ENCODE measurements around the gene ZNF106.

DNA sequence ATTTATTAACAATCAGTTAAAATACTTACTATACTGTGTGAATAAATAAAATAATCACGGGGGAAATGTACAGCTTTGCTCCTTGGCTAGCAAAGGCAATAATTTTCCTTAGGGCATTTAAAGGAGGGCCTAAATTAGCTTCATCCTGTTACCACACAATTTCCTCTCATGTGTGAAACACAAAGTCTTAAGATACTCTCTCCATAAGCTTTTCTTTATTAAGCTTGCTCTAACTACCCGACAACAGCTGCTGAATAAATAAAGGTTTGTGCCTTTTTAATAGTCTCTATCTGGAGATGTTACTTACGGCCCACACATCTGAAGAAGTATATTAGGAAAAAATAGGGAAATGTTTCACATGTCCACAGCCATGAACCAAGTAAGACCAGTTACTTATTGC lies 29.7 kb downstream of the ZNF106 start:
- TF ChIP-seq POLR2A (IDR thresholded peaks at IDR 0.05): no peak
- TF ChIP-seq, protein P1, sequence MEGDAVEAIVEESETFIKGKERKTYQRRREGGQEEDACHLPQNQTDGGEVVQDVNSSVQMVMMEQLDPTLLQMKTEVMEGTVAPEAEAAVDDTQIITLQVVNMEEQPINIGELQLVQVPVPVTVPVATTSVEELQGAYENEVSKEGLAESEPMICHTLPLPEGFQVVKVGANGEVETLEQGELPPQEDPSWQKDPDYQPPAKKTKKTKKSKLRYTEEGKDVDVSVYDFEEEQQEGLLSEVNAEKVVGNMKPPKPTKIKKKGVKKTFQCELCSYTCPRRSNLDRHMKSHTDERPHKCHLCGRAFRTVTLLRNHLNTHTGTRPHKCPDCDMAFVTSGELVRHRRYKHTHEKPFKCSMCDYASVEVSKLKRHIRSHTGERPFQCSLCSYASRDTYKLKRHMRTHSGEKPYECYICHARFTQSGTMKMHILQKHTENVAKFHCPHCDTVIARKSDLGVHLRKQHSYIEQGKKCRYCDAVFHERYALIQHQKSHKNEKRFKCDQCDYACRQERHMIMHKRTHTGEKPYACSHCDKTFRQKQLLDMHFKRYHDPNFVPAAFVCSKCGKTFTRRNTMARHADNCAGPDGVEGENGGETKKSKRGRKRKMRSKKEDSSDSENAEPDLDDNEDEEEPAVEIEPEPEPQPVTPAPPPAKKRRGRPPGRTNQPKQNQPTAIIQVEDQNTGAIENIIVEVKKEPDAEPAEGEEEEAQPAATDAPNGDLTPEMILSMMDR (IDR thresholded peaks at IDR 0.05): no peak

All from adrenal gland (tissue), 5 donors.